ENCODE measurements around the gene DLX2. TPM values are rescaled to one million over a fixed set of nuclear protein-coding genes. Genes with fewer than 3 reads are reported as not detected.
A peak's percentile ranks its signal among the peaks of the same experiment; 100 is the strongest.

DLX2 gene
- total and polyA plus RNA-seq, 2 experiments from 2014 or later: 0.37 to 1.2 TPM

DNA sequence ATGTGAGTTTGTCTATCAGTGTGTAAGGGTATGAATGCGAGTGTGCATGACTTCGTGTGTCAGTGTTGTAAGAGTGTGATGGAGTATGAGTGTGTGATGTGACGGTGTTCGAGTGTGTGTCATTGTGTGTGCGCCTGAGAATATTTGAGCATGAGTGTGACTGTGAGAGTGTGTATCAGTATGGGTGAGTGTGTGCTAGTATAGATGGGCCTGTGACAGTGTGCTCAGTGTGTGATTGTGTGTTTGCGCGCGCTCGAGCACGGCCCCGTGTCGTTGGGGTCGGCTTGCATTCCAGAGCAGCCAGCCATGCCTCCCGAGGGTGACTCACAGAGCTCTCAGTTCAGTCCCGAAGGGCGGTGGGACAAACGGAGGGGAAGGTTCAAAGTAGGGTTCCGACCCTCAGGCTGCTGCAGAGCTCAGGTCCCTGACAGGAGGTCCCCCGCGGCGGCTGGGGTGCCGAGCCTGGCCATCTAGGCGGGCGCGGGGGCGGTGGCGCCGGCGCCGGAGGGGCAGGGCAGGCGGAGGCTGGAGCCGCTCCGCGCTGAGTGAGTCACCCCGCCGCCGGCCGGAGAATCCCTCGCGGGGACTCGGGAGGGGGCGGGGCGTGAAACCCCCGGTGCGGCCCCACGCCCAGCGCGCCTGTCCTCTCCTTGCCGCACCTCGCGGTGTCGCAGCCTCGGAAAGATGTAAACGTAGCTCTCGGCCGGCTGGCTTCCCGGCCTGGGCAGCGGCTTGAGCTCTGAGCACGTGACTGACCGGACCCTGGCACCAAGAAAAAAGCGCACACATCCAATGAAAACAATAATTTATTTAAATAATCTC is 3.8 kb downstream of the DLX2 start:
- Histone ChIP-seq H3K4me2 (peak overlapping the region; percentile 96), H3K9me3 (ENCODE audit: low read depth) (no peaks in the 10 kb centered on the region), H2AFZ (peak overlapping the region; percentile 31), H3K4me1 (ENCODE audit: insufficient read depth) (peaks cover 66% of the 10 kb centered on the region), H3K36me3 (replicated peaks; ENCODE audit: insufficient read depth, low read depth) (no peaks in the 10 kb centered on the region), H3K27ac (no peak overlapping the region), H3K9me2 (replicated peaks; ENCODE audit: insufficient read depth) (no peaks in the 10 kb centered on the region), H4K20me1 (ENCODE audit: insufficient read depth, poor library complexity, severe bottlenecking) (no peaks in the 10 kb centered on the region), H3K27me3 (peaks cover 96% of the 10 kb centered on the region), H3K4me3 (peak overlapping the region; percentile 17), H3K79me2 (no peaks in the 10 kb centered on the region)
- peak; percentile 91 for DNase-seq (ENCODE audit: low spot score)
- TF ChIP-seq EZH2phosphoT487 (IDR thresholded peaks at IDR 0.05; ENCODE audit: low read depth, severe bottlenecking, unreplicated experiment) (no peak), EZH2 (IDR thresholded peaks at IDR 0.05; ENCODE audit: borderline replicate concordance) (no peak), CTCF (IDR thresholded peaks at IDR 0.05; ENCODE audit: poor library complexity) (no peak)
- WGBS (ENCODE audit: low lambda C conversion rate, missing lambda C conversion rate): 6% methylated on average over 51 of the region's 61 CpGs

DNA sequence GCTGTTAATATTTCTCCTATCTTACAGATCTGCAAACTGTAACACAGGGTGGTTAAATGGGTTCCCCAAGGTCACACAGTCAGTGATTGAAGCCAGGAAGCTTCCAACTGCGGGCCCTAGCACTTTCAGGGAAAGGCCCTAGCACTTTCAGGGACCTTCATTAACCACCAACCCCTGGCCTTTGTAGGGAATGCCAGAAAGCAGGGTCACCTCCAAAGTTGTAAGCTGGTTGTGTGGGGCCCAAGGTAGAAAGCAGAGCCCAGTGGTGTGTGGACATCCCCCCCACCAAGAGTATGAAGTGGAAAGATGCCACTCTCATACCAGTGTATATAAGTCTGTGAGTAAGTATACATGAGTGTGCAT is 4.4 kb downstream of the DLX2 start:
- peak overlapping the region; percentile 96 for H3K4me2 ChIP-seq
- no peaks in the 10 kb centered on the region for H3K9me2 ChIP-seq (replicated peaks; ENCODE audit: insufficient read depth)
- no peak for DNase-seq (ENCODE audit: low spot score)
- peaks cover 96% of the 10 kb centered on the region for H3K27me3 ChIP-seq
- no peak overlapping the region for H3K4me3 ChIP-seq
- no peaks in the 10 kb centered on the region for H3K36me3 ChIP-seq (replicated peaks; ENCODE audit: insufficient read depth, low read depth)
- H3K9me3 ChIP-seq (ENCODE audit: low read depth): no peaks in the 10 kb centered on the region
- peaks cover 63% of the 10 kb centered on the region for H3K4me1 ChIP-seq (ENCODE audit: insufficient read depth)
- WGBS (ENCODE audit: low lambda C conversion rate, missing lambda C conversion rate): 46% methylated on average over 1 of the region's 1 CpG
- H4K20me1 ChIP-seq (ENCODE audit: insufficient read depth, poor library complexity, severe bottlenecking): no peaks in the 10 kb centered on the region
- no peak overlapping the region for H2AFZ ChIP-seq
- H3K27ac ChIP-seq: no peak overlapping the region
- H3K79me2 ChIP-seq: no peaks in the 10 kb centered on the region
- TF ChIP-seq CTCF (IDR thresholded peaks at IDR 0.05; ENCODE audit: poor library complexity): no peak
- TF ChIP-seq EZH2phosphoT487 (IDR thresholded peaks at IDR 0.05; ENCODE audit: low read depth, severe bottlenecking, unreplicated experiment): no peak
- TF ChIP-seq EZH2 (IDR thresholded peaks at IDR 0.05; ENCODE audit: borderline replicate concordance): no peak

GRCh38 chr2:172097557-172098131 is 5.1 kb downstream of the DLX2 start:
- H2AFZ ChIP-seq: no peak overlapping the region
- 36% methylated on average over 9 of the region's 9 CpGs for WGBS (ENCODE audit: low lambda C conversion rate, missing lambda C conversion rate)
- peaks cover 97% of the 10 kb centered on the region for H3K27me3 ChIP-seq
- no peaks in the 10 kb centered on the region for H3K79me2 ChIP-seq
- H3K4me1 ChIP-seq (ENCODE audit: insufficient read depth): peaks cover 63% of the 10 kb centered on the region
- no peak overlapping the region for H3K27ac ChIP-seq
- no peak overlapping the region for H3K4me3 ChIP-seq
- peak overlapping the region; percentile 93 for H3K4me2 ChIP-seq
- H4K20me1 ChIP-seq (ENCODE audit: insufficient read depth, poor library complexity, severe bottlenecking): no peaks in the 10 kb centered on the region
- H3K36me3 ChIP-seq (replicated peaks; ENCODE audit: insufficient read depth, low read depth): no peaks in the 10 kb centered on the region
- TF ChIP-seq EZH2 (IDR thresholded peaks at IDR 0.05; ENCODE audit: borderline replicate concordance) (peak; percentile 15), CTCF (IDR thresholded peaks at IDR 0.05; ENCODE audit: poor library complexity) (no peak), EZH2phosphoT487 (IDR thresholded peaks at IDR 0.05; ENCODE audit: low read depth, severe bottlenecking, unreplicated experiment) (peak; percentile 62)
- H3K9me3 ChIP-seq (ENCODE audit: low read depth): no peaks in the 10 kb centered on the region
- no peaks in the 10 kb centered on the region for H3K9me2 ChIP-seq (replicated peaks; ENCODE audit: insufficient read depth)
- no peak for DNase-seq (ENCODE audit: low spot score)
